ENCODE results near the gene TAC3. TPM values are rescaled to one million over a fixed set of nuclear protein-coding genes. Genes with fewer than 3 reads are reported as not detected.

Gene TAC3
- total RNA-seq, 6 experiments from 2014 or later: not detected

GRCh38 chr12:57046947-57047890 lies 30.9 kb upstream of the TAC3 start:
- no peak for TF ChIP-seq CTCF (IDR thresholded peaks at IDR 0.05)
- H3K27me3 Mint-ChIP-seq (ENCODE audit: insufficient read depth): peaks cover 12% of the 10 kb centered on the region
- no peak overlapping the region for H3K27ac Mint-ChIP-seq
- peaks cover 44% of the 10 kb centered on the region for H3K4me1 Mint-ChIP-seq (ENCODE audit: low read depth)
- no peaks in the 10 kb centered on the region for H3K9me3 Mint-ChIP-seq
- DNase-seq: no peak
- H3K4me3 Mint-ChIP-seq: 0 out of 2 replicates have a peak overlapping the region, but pooled peaks have one; percentile 1
- no peaks in the 10 kb centered on the region for H3K36me3 Mint-ChIP-seq (ENCODE audit: low read depth)

GRCh38 chr12:57046086-57046791 lies 29.9 kb upstream of the TAC3 start:
- TF ChIP-seq CTCF (IDR thresholded peaks at IDR 0.05): no peak
- Mint-ChIP-seq H3K27ac (no peak overlapping the region), H3K27me3 (ENCODE audit: insufficient read depth) (peaks cover 18% of the 10 kb centered on the region), H3K9me3 (no peaks in the 10 kb centered on the region), H3K4me1 (ENCODE audit: low read depth) (peaks cover 44% of the 10 kb centered on the region), H3K36me3 (ENCODE audit: low read depth) (no peaks in the 10 kb centered on the region), H3K4me3 (no peak overlapping the region; the same call in 1 of the 2 replicates)
- no peak for DNase-seq

- no peaks in the 10 kb centered on the region for H3K36me3 Mint-ChIP-seq (ENCODE audit: low read depth)
- TF ChIP-seq CTCF (IDR thresholded peaks at IDR 0.05): no peak
- peaks cover 44% of the 10 kb centered on the region for H3K4me1 Mint-ChIP-seq (ENCODE audit: low read depth)
- no peak overlapping the region for H3K27ac Mint-ChIP-seq
- no peak overlapping the region for H3K4me3 Mint-ChIP-seq
- H3K27me3 Mint-ChIP-seq (ENCODE audit: insufficient read depth): peaks cover 28% of the 10 kb centered on the region
- peak; percentile 12 for DNase-seq
- H3K9me3 Mint-ChIP-seq: no peaks in the 10 kb centered on the region
These were observed 28.6 kb upstream of the TAC3 start for GRCh38 chr12:57044889-57045288.

- H3K27ac Mint-ChIP-seq: no peak overlapping the region
- no peak for DNase-seq
- peaks cover 28% of the 10 kb centered on the region for H3K27me3 Mint-ChIP-seq (ENCODE audit: insufficient read depth)
- no peaks in the 10 kb centered on the region for H3K9me3 Mint-ChIP-seq
- peaks cover 44% of the 10 kb centered on the region for H3K4me1 Mint-ChIP-seq (ENCODE audit: low read depth)
- no peak overlapping the region for H3K4me3 Mint-ChIP-seq
- H3K36me3 Mint-ChIP-seq (ENCODE audit: low read depth): no peaks in the 10 kb centered on the region
- TF ChIP-seq CTCF (IDR thresholded peaks at IDR 0.05): no peak
These were observed 28.1 kb upstream of the TAC3 start for GRCh38 chr12:57044468-57044867.

- peaks cover 30% of the 10 kb centered on the region for H3K27me3 Mint-ChIP-seq (ENCODE audit: insufficient read depth)
- H3K9me3 Mint-ChIP-seq: no peaks in the 10 kb centered on the region
- H3K27ac Mint-ChIP-seq: no peak overlapping the region
- H3K4me1 Mint-ChIP-seq (ENCODE audit: low read depth): peaks cover 32% of the 10 kb centered on the region
- no peak overlapping the region for H3K4me3 Mint-ChIP-seq
- TF ChIP-seq CTCF (IDR thresholded peaks at IDR 0.05): no peak
- no peaks in the 10 kb centered on the region; the same call in 1 of the 2 replicates for H3K36me3 Mint-ChIP-seq (ENCODE audit: low read depth)
- DNase-seq: no peak
These were observed 26.4 kb upstream of the TAC3 start for GRCh38 chr12:57042695-57043094.

All from HFFc6 (cell line).